ENCODE results near the gene GPC5.

The GPC5 gene

DNA sequence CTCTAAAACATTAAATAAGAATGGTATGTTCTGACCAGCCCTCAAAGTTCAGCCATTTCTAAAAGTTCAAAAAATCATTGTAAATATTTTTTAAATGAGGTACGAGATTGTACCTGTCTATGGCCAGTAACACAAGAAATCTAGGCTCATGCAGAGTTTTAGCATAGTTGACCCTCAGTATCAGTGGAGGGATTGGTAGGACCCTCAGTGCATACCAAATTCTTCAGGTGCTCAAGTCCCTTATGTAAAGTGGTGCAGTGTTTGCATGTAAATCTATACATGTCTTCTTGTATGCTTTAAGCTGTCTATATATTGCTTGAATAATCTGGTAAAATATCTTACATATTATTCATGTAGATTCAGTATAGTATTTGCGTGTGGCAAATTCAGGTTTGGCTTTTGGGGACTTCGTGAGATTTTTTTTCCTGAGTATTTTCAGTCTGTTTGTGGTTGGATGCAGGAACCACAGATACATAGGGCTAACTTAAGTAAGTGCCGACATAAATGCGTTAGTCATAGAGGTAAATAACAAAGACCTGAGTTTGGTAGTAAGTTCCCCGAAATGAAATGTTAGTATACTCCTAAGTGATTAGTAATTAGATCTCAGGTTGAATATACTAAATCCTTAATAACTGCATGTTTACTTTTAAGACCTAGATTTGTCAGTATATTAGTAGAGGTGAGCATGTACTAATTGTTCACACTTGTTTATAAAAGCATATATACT, 43.2 kb upstream of the GPC5 start:
- no peak for FAIRE-seq
- TF ChIP-seq, protein P1, sequence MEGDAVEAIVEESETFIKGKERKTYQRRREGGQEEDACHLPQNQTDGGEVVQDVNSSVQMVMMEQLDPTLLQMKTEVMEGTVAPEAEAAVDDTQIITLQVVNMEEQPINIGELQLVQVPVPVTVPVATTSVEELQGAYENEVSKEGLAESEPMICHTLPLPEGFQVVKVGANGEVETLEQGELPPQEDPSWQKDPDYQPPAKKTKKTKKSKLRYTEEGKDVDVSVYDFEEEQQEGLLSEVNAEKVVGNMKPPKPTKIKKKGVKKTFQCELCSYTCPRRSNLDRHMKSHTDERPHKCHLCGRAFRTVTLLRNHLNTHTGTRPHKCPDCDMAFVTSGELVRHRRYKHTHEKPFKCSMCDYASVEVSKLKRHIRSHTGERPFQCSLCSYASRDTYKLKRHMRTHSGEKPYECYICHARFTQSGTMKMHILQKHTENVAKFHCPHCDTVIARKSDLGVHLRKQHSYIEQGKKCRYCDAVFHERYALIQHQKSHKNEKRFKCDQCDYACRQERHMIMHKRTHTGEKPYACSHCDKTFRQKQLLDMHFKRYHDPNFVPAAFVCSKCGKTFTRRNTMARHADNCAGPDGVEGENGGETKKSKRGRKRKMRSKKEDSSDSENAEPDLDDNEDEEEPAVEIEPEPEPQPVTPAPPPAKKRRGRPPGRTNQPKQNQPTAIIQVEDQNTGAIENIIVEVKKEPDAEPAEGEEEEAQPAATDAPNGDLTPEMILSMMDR (IDR thresholded peaks at IDR 0.05; ENCODE audit: insufficient read depth, missing control alignments), result no peak

DNA sequence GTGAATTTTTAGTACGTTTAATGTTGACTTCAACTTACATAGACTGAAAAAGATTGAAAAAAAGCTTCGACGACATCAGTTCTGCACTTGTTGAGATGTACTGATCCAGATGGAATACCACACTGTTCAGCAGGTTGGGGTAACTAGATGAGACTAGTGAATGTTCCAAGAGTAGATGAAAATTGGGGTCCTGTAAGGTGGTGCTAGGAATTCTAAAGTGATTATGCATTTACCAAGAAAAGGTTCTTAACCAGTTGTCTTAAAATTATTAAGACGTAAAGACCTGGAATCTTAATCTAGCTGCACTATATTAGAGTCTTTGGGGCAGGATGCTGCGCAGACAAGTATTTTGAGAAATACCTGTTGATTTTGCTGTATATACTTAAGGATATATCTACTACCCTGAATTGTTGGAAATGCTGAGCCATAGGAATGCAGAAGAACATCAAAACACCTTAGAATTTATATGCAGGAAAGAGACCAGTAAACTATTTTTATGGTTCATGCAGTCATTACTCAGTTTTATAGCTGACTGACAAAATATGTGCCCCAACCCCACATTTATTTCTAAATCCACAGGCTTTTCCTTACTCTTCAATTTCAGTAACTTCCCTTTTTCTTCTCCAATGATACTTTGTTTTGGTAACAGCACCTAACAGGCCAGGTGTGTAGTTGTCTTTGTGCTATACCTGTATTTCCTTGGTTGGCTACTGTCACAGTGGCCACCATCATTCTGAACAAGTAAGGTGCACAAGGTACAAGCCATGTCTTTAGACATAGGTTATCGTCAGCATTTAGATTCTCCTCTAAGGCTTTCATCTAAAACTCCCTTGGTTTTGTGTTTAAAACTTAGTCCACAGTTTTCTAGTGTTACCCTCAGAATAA, 42.4 kb upstream of the GPC5 start:
- no peak for DNase-seq (ENCODE audit: insufficient read length, low spot score)
- peak; percentile 38 for FAIRE-seq
- TF ChIP-seq, protein P1 (IDR thresholded peaks at IDR 0.05; ENCODE audit: insufficient read depth, missing control alignments), result no peak

More for the DNA sequence above, 43.2 kb upstream of the GPC5 start:
- no peak for DNase-seq (ENCODE audit: insufficient read length, low spot score)

DNA sequence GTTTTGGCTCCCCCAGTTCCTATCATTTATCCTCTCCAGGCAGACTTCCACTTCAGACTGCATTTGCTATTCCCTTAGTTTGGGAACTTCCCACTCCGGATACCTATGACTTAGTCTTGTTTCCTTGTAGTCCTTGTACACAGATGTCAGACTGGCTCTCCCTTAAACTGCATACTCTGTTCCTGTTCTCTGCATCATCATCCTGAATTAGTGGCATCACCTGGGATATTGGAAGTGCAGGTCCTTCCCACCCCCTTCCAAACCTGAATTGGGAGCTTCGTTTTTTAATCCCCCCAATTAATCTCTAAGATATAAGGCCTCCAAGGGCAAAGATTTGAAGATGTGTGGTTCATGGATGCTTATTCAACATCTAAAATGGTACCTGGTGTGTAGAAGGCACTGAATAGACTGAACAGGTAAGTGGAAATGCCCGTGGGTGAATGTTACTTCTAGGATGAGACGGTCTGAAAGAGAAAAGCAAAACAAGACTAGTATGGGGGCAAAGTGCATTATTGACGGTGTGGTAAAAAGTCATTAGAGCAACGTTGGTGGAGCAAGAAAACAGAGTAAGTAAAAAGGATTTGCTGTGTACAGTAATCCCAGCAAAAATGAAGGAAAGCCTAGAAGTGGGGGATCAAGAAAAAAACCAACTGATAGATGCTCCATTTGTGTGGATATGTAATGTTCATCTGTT, 41.4 kb upstream of the GPC5 start:
- TF ChIP-seq, protein P1 (IDR thresholded peaks at IDR 0.05; ENCODE audit: insufficient read depth, missing control alignments), result no peak
- FAIRE-seq (no peak), DNase-seq (ENCODE audit: insufficient read length, low spot score) (no peak)

DNA sequence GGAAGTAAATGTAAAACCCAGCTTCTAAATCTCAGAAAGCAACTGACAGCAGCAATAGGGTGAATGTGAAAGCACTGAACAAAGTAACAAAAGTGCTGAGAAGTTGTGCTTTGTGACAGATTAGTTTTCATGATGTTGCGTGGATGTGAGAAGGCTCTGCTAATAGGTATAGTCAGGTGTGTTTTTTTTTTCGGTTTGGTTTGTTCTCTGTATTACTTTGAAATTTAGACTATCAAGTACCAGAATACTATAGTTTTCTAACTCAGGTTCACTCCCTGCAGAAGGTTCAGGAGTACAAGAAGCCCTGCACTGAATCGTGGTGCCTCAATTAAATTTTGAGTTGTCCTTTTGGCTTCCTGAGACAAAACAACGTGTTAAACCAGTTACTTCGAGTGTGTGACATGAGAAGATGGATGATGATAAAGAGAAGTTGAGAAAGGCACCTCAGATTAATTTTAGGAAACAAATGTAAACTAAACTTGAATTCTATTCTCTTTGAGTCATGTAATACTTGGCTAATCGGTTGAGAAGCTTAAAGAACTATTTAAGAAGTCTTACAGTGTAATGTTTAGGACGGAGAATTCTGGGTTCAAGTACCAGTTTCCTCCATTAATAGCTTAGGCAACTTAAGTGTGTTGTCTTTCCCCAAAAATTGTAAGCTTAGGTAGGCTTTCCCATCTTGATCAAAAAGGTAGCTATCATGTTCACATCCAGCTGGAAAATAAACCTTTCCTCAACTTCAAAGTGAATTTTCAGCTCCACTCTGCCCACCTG, 40.6 kb upstream of the GPC5 start:
- FAIRE-seq (no peak), DNase-seq (ENCODE audit: insufficient read length, low spot score) (no peak)
- TF ChIP-seq, protein P1 (IDR thresholded peaks at IDR 0.05; ENCODE audit: insufficient read depth, missing control alignments), result no peak

DNA sequence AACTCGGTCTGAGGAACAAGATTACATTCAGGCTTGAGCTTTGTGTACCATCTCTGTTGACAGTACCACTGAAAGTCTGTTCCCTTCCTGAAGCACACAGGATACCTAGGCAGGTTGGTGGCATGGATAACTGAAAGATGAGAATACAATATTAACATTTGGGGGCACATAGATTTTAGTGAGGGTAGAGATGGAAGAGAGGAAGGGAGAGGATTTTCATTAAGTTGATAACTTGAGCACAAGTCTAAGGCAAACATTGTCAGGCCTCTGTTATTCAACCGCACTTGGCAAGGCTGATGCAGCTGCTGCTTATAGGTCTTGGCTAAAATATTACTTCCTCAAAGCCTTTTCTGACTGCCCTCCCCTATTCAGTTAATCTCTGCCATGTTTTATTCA, 40.0 kb upstream of the GPC5 start:
- TF ChIP-seq, protein P1 (IDR thresholded peaks at IDR 0.05; ENCODE audit: insufficient read depth, missing control alignments), result no peak
- FAIRE-seq, result no peak
- DNase-seq (ENCODE audit: insufficient read length, low spot score), result no peak

DNA sequence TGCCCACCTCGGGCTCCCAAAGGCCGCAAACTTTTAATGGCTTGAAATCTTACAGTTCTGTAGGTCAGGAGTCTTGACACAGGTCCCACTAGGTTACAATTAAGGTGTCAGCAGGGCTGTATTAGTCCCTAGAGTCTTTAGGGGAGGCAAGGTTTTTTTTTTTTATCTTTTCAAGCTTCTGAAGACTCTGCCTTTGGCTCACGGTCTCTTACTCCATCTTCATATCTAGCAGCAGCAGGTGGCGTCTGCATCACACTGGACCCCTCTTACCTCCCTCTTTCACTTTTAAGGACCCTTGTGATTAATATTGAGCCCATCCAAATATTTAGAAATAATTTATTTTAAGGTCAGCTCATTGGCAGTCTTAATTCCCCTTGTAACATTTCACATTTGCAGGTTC, 39.3 kb upstream of the GPC5 start:
- FAIRE-seq (no peak), DNase-seq (ENCODE audit: insufficient read length, low spot score) (no peak)
- TF ChIP-seq, protein P1 (IDR thresholded peaks at IDR 0.05; ENCODE audit: insufficient read depth, missing control alignments), result no peak

Data from D721Med (cell line).